Stimulated activated CD8-positive, alpha-beta memory T cell treated with anti-CD3 and anti-CD28 coated beads, Interleukin-4, amount 100 ng/mL, for 1 hour (primary cell): Measurements from ENCODE around the gene ARPC3.
"Not testable (repeated sequence)": the region's sequence is repeated elsewhere in the genome, so short reads cannot be mapped to it uniquely, and the experiment has no call there.

Source experiments
- DNase-seq, 2 donors: peaks; one replicate each; pipeline ENCODE4 v3.0.0-alpha.2; 2020; ENCODE audit warnings: low read depth in 2 of 2, low spot score in 1 of 2

ARPC3 gene

GRCh38 chr12:110420644-110421043, 29.5 kb downstream of the ARPC3 start:
- DNase-seq = not testable (repeated sequence)

GRCh38 chr12:110417113-110417512, 33.0 kb downstream of the ARPC3 start:
- DNase-seq = not testable (repeated sequence)

GRCh38 chr12:110410086-110410485, 40.1 kb downstream of the ARPC3 start:
- not testable (repeated sequence) for DNase-seq

GRCh38 chr12:110405126-110405662, 44.9 kb downstream of the ARPC3 start:
- DNase-seq = not testable (repeated sequence)

GRCh38 chr12:110403976-110404682, 46.0 kb downstream of the ARPC3 start:
- peak; percentile 54 to 63 for DNase-seq

- DNase-seq = peak; percentile 68 to 69
Measured at GRCh38 chr12:110403146-110403975, 46.8 kb downstream of the ARPC3 start, which contains the start of gene ANAPC7. TSS of gene ANAPC7 (minus strand) at chr12:110403708. CDS start at chr12:110403627, 81 bp downstream.
